DND-41 (cell line): Measurements from ENCODE around the gene ALDH1A1.

Experiments used
- ATAC-seq: fragments of 200-7000 bp; cut with Tn5 transposase; 3 replicates; pipeline ENCODE4 v1.9.1; 2021; ENCODE audit warnings: low read depth; ENCODE audit not compliant: insufficient read depth
- DNase-seq: peaks from one replicate; pipeline ENCODE4 v3.0.0-alpha.2; 2020
- H2AFZ ChIP-seq: 2 replicates; pipeline ENCODE4 v1.6.0; 2012; ENCODE audit warnings: low read depth, low read length
- H3K27ac ChIP-seq: 2 replicates; pipeline ENCODE4 v1.5.1; 2012; ENCODE audit warnings: low read length, inconsistent platforms
- H3K27me3 ChIP-seq: fragments of 200-600 bp; sonication (generic); 2 replicates; pipeline ENCODE4 v1.6.0; 2012; ENCODE audit warnings: low read length, mild to moderate bottlenecking, inconsistent platforms; ENCODE audit not compliant: insufficient read depth, poor library complexity
- H3K36me3 ChIP-seq: 2 replicates; pipeline ENCODE4 v1.5.1; 2012; ENCODE audit warnings: low read length, inconsistent platforms; ENCODE audit not compliant: insufficient read depth
- H3K4me1 ChIP-seq: 2 replicates; pipeline ENCODE4 v1.5.1; 2012; ENCODE audit warnings: mild to moderate bottlenecking, low read length; ENCODE audit not compliant: insufficient read depth
- H3K4me2 ChIP-seq: 2 replicates; pipeline ENCODE4 v1.6.0; 2012; ENCODE audit warnings: mild to moderate bottlenecking, moderate library complexity, low read length, inconsistent platforms; ENCODE audit not compliant: insufficient read depth
- H3K4me3 ChIP-seq, 2 experiments: fragments of 200-600 bp in 1 of 2; shearing (Covaris generic) in 1 of 2; 2 replicates each; pipeline ENCODE4 v1.5.1; 2012 to 2016; ENCODE audit warnings: inconsistent platforms in 2 of 2, low read length in 2 of 2, mild to moderate bottlenecking in 2 of 2, low read depth in 1 of 2, moderate library complexity in 1 of 2
- H3K79me2 ChIP-seq: 2 replicates; pipeline ENCODE4 v1.6.0; 2012; ENCODE audit warnings: low read length, inconsistent platforms; ENCODE audit not compliant: insufficient read depth
- H3K9ac ChIP-seq: 2 replicates; pipeline ENCODE4 v1.6.0; 2012; ENCODE audit warnings: low read depth, mild to moderate bottlenecking, inconsistent platforms, low read length, moderate library complexity
- H3K9me3 ChIP-seq: 2 replicates; pipeline ENCODE4 v1.5.1; 2012; ENCODE audit warnings: low read length, moderate library complexity, mild to moderate bottlenecking, inconsistent platforms; ENCODE audit not compliant: insufficient read depth, severe bottlenecking
- H4K20me1 ChIP-seq: 2 replicates; pipeline ENCODE4 v1.6.0; 2012; ENCODE audit warnings: low read length; ENCODE audit not compliant: insufficient read depth
- CTCF ChIP-seq: IDR thresholded peaks from 2 replicates; pipeline ENCODE4 v1.5.1; 2012; ENCODE audit warnings: borderline replicate concordance, low read length, moderate library complexity, mild to moderate bottlenecking; ENCODE audit not compliant: poor library complexity, severe bottlenecking; ENCODE audit errors: extremely low read depth
- EZH2 ChIP-seq: IDR thresholded peaks from 3 replicates; pipeline ENCODE4 v1.6.1; 2012; ENCODE audit warnings: borderline replicate concordance, low read depth, mild to moderate bottlenecking, moderate library complexity, low read length, inconsistent platforms; ENCODE audit not compliant: severe bottlenecking

ALDH1A1 gene

GRCh38 chr9:72933730-72934665 is 18.9 kb downstream of the ALDH1A1 start:
- H4K20me1 ChIP-seq, result no peaks in the 10 kb centered on the region
- H3K36me3 ChIP-seq, result no peaks in the 10 kb centered on the region
- ATAC-seq (no peak), DNase-seq (no peak)
- peaks cover 8% of the 10 kb centered on the region for H3K27me3 ChIP-seq
- no peak overlapping the region for H2AFZ ChIP-seq
- no peak overlapping the region for H3K4me3 ChIP-seq
- H3K9me3 ChIP-seq, result no peaks in the 10 kb centered on the region
- H3K9ac ChIP-seq, result no peak overlapping the region
- no peaks in the 10 kb centered on the region for H3K79me2 ChIP-seq
- no peak for TF ChIP-seq CTCF
- no peak for TF ChIP-seq EZH2
- no peaks in the 10 kb centered on the region for H3K4me1 ChIP-seq
- H3K27ac ChIP-seq, result no peak overlapping the region
- no peak overlapping the region for H3K4me2 ChIP-seq

GRCh38 chr9:72932619-72933018 is 20.2 kb downstream of the ALDH1A1 start:
- H3K36me3 ChIP-seq, result no peaks in the 10 kb centered on the region
- peaks cover 8% of the 10 kb centered on the region for H3K27me3 ChIP-seq
- H3K79me2 ChIP-seq, result no peaks in the 10 kb centered on the region
- no peak overlapping the region for H2AFZ ChIP-seq
- no peak overlapping the region for H3K9ac ChIP-seq
- no peak for ATAC-seq
- H3K4me1 ChIP-seq, result no peaks in the 10 kb centered on the region
- DNase-seq, result no peak
- no peak overlapping the region for H3K4me2 ChIP-seq
- no peaks in the 10 kb centered on the region for H3K9me3 ChIP-seq
- no peak overlapping the region for H3K27ac ChIP-seq
- H3K4me3 ChIP-seq, result no peak overlapping the region
- no peak for TF ChIP-seq EZH2
- TF ChIP-seq CTCF, result no peak
- no peaks in the 10 kb centered on the region for H4K20me1 ChIP-seq

- H3K4me2 ChIP-seq, result no peak overlapping the region
- H3K4me3 ChIP-seq, result no peak overlapping the region
- no peak overlapping the region for H3K9ac ChIP-seq
- H4K20me1 ChIP-seq, result no peaks in the 10 kb centered on the region
- DNase-seq (no peak), ATAC-seq (no peak)
- H3K9me3 ChIP-seq, result no peaks in the 10 kb centered on the region
- H3K36me3 ChIP-seq, result no peaks in the 10 kb centered on the region
- H2AFZ ChIP-seq, result no peak overlapping the region
- no peaks in the 10 kb centered on the region for H3K79me2 ChIP-seq
- no peaks in the 10 kb centered on the region for H3K4me1 ChIP-seq
- TF ChIP-seq EZH2 (no peak), CTCF (no peak)
- H3K27ac ChIP-seq, result no peak overlapping the region
- H3K27me3 ChIP-seq, result peaks cover 8% of the 10 kb centered on the region
Measured at GRCh38 chr9:72931897-72932296, 21.0 kb downstream of the ALDH1A1 start.

GRCh38 chr9:72931437-72931836 is 21.4 kb downstream of the ALDH1A1 start:
- Histone ChIP-seq H2AFZ (no peak overlapping the region), H3K9me3 (no peaks in the 10 kb centered on the region), H3K4me2 (no peak overlapping the region), H4K20me1 (no peaks in the 10 kb centered on the region), H3K9ac (no peak overlapping the region), H3K27me3 (peaks cover 7% of the 10 kb centered on the region), H3K4me3 (no peak overlapping the region), H3K36me3 (no peaks in the 10 kb centered on the region), H3K4me1 (no peaks in the 10 kb centered on the region), H3K27ac (no peak overlapping the region), H3K79me2 (no peaks in the 10 kb centered on the region)
- TF ChIP-seq EZH2, result no peak
- no peak for ATAC-seq
- no peak for DNase-seq
